RWPE2 (cell line): ENCODE measurements around the gene EEPD1.

Experiments used
- ATAC-seq: fragments of 200-7000 bp; cut with Tn5 transposase; 3 replicates; pipeline ENCODE4 v1.9.1; 2021; ENCODE audit warnings: low read depth
- DNase-seq: peaks from one replicate; pipeline ENCODE4 v3.0.0-alpha.2; 2020; ENCODE audit warnings: low spot score
- H3K27ac ChIP-seq: fragments of 450-650 bp; 2 replicates; pipeline ENCODE4 v1.5.1; 2017; ENCODE audit warnings: mild to moderate bottlenecking; ENCODE audit not compliant: poor library complexity, severe bottlenecking
- H3K27me3 ChIP-seq: fragments of 250-450 bp; sonication (Bioruptor Pico); 2 replicates; pipeline ENCODE4 v1.5.1; 2021; ENCODE audit warnings: mild to moderate bottlenecking, moderate library complexity; ENCODE audit not compliant: insufficient read depth, poor library complexity, severe bottlenecking
- H3K36me3 ChIP-seq: fragments of 250-450 bp; sonication (Bioruptor Pico); 2 replicates; pipeline ENCODE4 v1.5.1; 2020; ENCODE audit warnings: low read depth, mild to moderate bottlenecking, moderate library complexity
- H3K4me1 ChIP-seq: fragments of 250-450 bp; sonication (Bioruptor Pico); 2 replicates; pipeline ENCODE4 v1.5.1; 2021; ENCODE audit warnings: mild to moderate bottlenecking, moderate library complexity; ENCODE audit not compliant: insufficient read depth, poor library complexity, severe bottlenecking
- H3K4me3 ChIP-seq: fragments of 250-450 bp; sonication (Bioruptor Pico); 2 replicates; pipeline ENCODE4 v1.5.1; 2021; ENCODE audit warnings: mild to moderate bottlenecking, moderate library complexity; ENCODE audit not compliant: severe bottlenecking
- H3K9me3 ChIP-seq: fragments of 250-450 bp; sonication (Bioruptor Pico); 2 replicates; pipeline ENCODE4 v1.5.1; 2021; ENCODE audit warnings: mild to moderate bottlenecking, moderate library complexity; ENCODE audit not compliant: severe bottlenecking
- CTCF ChIP-seq: fragments of 450-650 bp; IDR thresholded peaks from one replicate; pipeline ENCODE4 v1.5.1; 2017; ENCODE audit warnings: mild to moderate bottlenecking, moderate library complexity; ENCODE audit not compliant: poor library complexity, severe bottlenecking

Gene EEPD1

GRCh38 chr7:36151921-36152755 lies 916 bp upstream of the EEPD1 start:
- H3K4me3 ChIP-seq, result peak overlapping the region; percentile 55
- H3K36me3 ChIP-seq, result no peaks in the 10 kb centered on the region
- DNase-seq (no peak), ATAC-seq (no peak)
- no peaks in the 10 kb centered on the region for H3K9me3 ChIP-seq
- no peak overlapping the region for H3K27ac ChIP-seq
- no peak for TF ChIP-seq CTCF
- no peaks in the 10 kb centered on the region for H3K4me1 ChIP-seq
- no peaks in the 10 kb centered on the region for H3K27me3 ChIP-seq

DNA sequence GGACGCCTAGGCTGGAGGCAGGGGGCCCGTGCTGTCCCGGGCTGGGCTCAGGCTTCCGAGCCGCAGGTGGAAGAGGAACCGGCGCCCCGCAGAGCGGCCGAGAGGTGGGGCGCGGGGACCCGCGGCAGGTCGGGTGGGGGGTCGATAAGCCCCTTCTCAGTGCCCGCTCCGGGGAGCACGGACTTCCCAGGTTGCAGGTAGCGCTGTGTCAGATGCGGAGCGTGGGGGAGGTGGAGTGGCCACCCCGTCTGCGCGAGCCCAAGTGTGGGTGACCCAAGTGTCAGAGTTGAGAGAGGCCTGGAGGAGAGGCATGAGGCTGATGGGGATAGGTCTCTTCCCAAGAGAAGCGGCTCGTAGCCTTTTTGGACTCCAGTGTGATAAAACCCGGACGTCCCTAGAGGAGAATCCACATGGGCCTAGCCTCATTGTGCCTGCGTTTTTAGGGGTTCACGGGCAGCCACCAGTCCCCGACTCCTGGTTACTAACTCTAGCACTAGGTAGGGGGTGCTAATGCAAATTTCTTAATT lies 580 bp downstream of the EEPD1 start:
- no peak for ATAC-seq
- no peak overlapping the region for H3K27ac ChIP-seq
- DNase-seq, result no peak
- no peaks in the 10 kb centered on the region for H3K36me3 ChIP-seq
- no peak for TF ChIP-seq CTCF
- no peaks in the 10 kb centered on the region for H3K9me3 ChIP-seq
- no peaks in the 10 kb centered on the region for H3K27me3 ChIP-seq
- H3K4me3 ChIP-seq, result peak overlapping the region; percentile 55
- H3K4me1 ChIP-seq, result peaks cover 13% of the 10 kb centered on the region

DNA sequence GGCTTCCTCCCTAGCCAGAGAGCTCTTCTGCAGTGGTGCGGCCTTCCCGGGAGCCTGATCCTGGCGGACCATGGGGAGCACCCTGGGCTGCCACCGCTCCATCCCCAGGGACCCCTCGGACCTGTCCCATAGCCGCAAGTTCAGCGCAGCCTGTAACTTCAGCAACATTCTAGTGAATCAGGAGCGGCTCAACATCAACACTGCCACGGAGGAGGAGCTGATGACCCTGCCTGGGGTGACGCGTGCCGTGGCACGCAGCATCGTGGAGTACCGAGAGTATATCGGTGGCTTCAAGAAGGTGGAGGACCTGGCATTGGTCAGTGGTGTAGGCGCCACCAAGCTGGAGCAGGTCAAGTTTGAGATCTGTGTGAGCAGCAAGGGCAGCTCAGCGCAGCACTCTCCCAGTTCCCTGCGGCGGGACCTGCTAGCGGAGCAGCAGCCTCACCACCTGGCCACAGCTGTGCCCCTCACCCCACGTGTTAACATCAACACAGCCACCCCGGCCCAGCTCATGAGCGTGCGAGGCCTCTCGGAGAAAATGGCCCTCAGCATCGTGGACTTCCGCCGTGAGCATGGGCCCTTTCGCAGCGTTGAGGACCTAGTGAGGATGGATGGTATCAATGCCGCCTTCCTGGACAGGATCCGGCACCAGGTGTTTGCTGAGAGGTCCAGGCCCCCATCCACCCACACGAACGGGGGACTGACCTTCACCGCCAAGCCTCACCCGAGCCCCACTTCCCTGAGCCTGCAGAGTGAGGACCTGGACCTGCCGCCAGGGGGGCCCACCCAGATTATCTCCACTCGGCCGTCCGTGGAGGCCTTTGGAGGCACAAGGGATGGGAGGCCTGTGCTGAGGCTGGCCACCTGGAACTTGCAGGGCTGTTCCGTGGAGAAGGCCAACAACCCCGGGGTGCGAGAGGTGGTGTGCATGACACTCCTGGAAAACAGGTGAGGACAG lies 1.5 kb downstream of the EEPD1 start:
- Histone ChIP-seq H3K36me3 (no peaks in the 10 kb centered on the region), H3K4me1 (peaks cover 14% of the 10 kb centered on the region), H3K9me3 (no peaks in the 10 kb centered on the region), H3K27ac (no peak overlapping the region), H3K4me3 (peak overlapping the region; percentile 55), H3K27me3 (no peaks in the 10 kb centered on the region)
- no peak for ATAC-seq
- TF ChIP-seq CTCF, result no peak
- no peak for DNase-seq

DNA sequence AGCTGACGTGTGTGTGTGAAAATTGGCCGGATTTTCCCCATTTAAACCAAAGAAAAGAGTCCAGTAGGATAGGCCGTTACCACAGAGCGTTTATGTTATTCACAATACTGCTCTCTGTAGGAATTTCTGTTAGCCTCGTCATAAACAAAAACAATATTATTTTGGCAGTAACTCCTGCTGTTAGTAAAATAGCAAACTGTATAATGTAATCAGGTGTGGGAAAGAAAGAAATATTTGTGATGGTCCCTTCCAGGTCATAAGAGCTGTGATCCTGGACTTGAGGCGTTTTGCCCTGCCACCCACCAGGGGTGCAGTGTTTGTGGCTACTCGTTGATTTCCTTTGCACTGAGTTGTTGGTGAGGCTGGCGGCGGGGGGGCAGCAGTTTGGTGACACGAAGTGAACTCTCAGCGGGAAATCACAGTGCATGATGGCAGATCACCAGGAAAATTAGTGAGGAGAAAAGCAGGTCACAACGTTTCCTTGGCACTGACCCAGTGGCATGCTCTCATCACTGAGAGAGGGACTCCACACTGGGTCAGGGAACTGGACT lies 2.8 kb downstream of the EEPD1 start:
- no peak overlapping the region for H3K4me3 ChIP-seq
- ATAC-seq (no peak), DNase-seq (no peak)
- H3K4me1 ChIP-seq, result peaks cover 14% of the 10 kb centered on the region
- H3K27ac ChIP-seq, result no peak overlapping the region
- no peaks in the 10 kb centered on the region for H3K36me3 ChIP-seq
- no peaks in the 10 kb centered on the region for H3K27me3 ChIP-seq
- H3K9me3 ChIP-seq, result no peaks in the 10 kb centered on the region
- no peak for TF ChIP-seq CTCF
